Epithelial cell of esophagus (primary cell): ENCODE results near the gene CLDN14.

ENCODE experiments used
- DNase-seq: peaks from one replicate; pipeline ENCODE4 v3.0.0; 2010; ENCODE audit warnings: low read depth
- H3K4me3 ChIP-seq: 2 replicates; pipeline ENCODE4 v1.5.1; 2011; ENCODE audit warnings: mild to moderate bottlenecking, low read length, control low read depth
- TF ChIP-seq, protein P1 (sequence below): IDR thresholded peaks from 2 replicates; pipeline ENCODE4 v1.5.1; 2011; ENCODE audit warnings: low read depth, mild to moderate bottlenecking, low read length, control low read depth, inconsistent platforms; ENCODE audit not compliant: insufficient read depth; ENCODE audit errors: missing control alignments

CLDN14 gene

DNA sequence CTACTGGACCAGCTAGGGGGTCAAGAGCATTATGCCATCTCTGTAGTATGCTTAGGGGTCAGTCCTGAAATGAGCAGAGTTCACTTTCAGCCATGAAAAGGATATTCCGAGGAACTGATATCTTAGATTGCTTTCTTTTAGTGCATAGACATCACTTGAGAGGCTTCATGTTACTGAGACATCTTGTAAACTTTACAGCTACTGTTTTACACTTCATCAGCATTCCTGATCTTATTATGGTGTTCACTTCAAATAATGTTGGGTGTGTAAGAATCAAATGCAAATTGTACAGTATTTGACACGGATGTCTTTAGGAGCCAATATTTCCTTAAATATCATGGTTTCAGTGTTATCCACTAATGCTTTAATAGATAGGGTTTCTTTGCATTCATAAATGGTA is 22.4 kb upstream of the CLDN14 start:
- TF ChIP-seq, protein P1, sequence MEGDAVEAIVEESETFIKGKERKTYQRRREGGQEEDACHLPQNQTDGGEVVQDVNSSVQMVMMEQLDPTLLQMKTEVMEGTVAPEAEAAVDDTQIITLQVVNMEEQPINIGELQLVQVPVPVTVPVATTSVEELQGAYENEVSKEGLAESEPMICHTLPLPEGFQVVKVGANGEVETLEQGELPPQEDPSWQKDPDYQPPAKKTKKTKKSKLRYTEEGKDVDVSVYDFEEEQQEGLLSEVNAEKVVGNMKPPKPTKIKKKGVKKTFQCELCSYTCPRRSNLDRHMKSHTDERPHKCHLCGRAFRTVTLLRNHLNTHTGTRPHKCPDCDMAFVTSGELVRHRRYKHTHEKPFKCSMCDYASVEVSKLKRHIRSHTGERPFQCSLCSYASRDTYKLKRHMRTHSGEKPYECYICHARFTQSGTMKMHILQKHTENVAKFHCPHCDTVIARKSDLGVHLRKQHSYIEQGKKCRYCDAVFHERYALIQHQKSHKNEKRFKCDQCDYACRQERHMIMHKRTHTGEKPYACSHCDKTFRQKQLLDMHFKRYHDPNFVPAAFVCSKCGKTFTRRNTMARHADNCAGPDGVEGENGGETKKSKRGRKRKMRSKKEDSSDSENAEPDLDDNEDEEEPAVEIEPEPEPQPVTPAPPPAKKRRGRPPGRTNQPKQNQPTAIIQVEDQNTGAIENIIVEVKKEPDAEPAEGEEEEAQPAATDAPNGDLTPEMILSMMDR, result no peak
- no peak overlapping the region for H3K4me3 ChIP-seq
- DNase-seq, result no peak

DNA sequence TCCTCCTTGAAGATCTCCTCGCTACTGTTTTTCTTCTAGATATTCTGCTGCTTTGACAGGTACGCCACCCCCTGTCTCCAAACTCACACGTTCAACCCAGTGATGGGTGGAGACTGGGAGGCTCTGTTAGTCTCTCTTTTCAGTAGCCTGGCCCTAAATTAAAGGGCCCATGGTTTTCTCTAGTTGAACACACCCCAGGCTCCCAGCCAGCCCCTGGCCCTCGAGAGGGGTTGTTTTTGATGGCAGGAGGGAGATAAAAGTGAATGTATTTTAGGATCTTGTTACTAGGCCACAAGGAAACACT is 21.6 kb upstream of the CLDN14 start:
- TF ChIP-seq, protein P1, result no peak
- no peak overlapping the region for H3K4me3 ChIP-seq
- DNase-seq, result no peak

DNA sequence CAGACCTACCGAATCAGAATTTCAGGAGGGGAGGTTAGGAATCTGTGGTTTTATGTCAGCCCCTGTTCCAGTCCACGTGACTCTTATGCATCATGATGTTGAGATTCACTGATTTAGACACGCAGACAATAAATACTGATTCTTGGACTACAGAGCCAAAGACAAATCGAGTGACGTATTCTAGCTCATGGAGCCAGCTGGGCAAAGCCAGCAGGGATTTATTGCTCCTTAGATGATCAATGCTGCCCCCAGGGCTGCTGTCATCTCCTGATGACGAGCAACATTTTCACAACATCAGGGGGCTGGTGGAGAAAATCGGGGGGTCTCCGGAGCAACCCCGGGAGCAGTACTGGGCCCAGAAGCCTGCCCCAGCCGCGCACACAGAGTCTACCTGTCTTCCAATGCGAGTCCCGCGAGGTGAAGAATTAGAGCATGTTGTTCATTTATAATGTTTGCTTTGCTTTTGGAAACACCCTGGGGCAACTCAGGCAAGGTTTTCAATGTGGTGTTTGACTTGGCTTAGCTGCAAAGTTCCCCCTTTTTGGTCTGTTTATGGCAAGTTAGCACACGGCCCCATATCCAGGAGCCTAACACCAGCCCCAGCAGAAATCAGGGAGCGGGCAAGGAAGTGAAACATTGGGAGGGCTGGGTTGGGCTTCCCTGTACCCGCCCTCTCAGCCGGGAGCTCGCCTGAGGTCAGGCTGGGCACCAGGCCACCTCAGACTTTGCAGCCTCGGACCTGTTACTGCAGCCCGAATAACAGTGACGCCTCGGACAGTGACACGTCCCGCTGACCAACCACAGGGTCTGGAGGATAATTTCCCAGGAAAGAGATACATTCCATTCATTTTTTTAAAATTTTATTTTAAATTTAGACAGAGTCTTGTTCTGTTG is 19.9 kb upstream of the CLDN14 start:
- peak; percentile 82 for DNase-seq
- H3K4me3 ChIP-seq, result no peak overlapping the region
- TF ChIP-seq, protein P1, result no peak

DNA sequence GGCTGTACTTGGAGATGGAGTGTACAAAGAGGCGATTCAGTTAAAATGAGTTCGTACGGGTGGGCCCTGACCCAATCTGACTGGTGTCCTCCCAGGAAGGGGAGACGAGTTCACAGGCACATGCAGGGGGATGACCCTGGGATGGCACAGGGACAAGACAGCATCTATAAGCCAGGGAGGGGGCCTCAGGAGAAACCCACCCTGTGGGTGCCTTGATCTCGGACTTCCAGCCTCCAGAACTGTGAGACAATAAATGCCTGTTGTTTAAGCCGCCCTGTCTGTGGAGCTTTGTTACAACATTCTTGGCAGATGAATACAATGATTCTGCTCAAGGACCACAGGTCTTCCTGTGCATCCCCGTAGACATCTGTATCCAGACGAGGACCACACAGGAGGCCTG is 14.6 kb upstream of the CLDN14 start:
- no peak for DNase-seq
- H3K4me3 ChIP-seq, result no peak overlapping the region
- TF ChIP-seq, protein P1, result no peak

DNA sequence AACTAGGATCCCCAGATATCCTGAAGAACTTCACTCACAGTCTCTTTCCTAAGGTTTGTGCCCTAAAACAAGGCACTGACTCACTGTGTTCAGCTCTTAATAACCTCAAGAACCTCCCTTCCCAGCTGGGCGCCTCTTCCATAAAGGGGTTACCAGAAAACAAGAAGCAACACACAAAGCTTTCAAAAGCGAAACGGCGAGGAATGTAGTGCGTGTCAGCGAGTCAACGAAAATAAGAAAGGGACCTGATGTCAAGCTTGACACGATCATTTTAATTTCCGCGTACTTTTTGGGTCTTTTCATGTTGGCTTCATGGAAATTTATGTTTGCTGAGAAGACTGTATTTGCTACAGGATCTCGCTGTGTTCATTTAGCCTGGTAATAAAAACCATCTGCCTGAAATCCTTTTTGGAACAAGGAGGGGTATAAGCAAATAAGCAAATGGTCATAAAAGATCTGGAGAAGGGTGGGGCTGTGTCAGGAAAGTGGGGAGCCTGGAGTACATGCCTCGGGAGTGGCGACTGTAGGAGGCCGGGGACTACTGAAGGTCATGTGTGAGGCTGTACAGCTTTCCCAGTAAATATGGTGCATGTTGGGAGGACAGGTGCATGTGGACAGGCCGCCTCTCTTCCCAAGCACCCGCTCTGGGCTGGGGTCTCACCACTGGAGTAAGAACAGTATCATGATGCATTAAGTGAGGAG is 11.4 kb upstream of the CLDN14 start:
- TF ChIP-seq, protein P1, result no peak
- no peak overlapping the region for H3K4me3 ChIP-seq
- peak; percentile 8 for DNase-seq

DNA sequence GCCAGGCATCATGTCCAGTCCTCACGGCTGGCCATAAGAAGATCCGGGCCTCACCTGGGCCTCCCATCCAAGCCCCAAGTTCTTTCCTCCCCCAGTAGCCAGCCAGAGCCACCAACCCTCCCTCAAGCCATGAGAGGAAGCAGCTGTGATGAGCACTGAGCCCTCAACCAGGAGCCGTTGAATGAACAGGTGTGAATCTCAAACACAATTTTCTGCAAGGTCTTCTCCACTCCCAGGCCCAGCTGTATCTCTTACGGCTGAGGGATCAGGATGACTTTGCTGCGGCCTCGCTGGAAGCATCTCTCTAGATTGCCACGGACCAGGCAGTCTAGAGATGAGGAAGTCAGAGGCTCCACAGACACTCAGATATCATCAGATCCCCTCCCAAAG is 9.8 kb upstream of the CLDN14 start:
- no peak for DNase-seq
- no peak overlapping the region for H3K4me3 ChIP-seq
- TF ChIP-seq, protein P1, result no peak

DNA sequence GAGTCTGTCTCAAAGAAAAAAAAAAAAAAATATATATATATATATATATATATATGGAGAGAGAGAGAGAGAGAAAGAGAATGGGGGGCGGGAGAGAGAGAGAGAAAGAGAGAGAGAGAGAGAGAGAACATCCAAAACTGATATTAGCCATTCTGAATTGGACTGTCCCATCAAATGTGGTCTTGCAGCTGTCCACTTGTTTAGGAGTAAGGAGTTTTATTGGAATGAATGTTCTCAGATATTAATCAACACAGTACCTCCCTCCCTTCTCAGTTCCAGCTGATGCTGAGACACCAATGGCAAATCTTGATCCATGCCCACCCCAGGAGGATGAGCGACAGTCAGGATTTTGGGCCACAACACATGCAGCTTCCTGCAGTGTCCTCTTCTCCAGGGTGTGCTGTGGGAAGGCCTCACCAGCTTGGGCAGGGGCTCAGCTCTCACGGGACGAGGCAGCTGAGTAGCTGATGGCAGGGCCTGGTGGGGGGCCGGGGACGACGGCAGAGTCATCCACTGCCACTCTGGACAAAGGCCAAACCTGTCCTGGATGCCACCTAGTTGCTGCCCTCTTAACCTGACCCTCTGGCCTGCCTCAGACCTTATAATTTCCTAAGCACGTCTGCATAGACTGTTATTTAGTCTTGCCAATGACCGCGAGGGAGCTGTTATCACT is 9.3 kb upstream of the CLDN14 start:
- TF ChIP-seq, protein P1, result no peak
- H3K4me3 ChIP-seq, result no peak overlapping the region
- no peak for DNase-seq
